Adrenal gland (tissue), 12 donors: Measurements from ENCODE around the gene LEF1. TPM values are rescaled to one million over a fixed set of nuclear protein-coding genes. Genes with fewer than 3 reads are reported as not detected.
"Not testable (repeated sequence)": the region's sequence is repeated elsewhere in the genome, so short reads cannot be mapped to it uniquely, and the experiment has no call there.

Experiments used
- DNase-seq, 7 donors: peaks; one replicate each; pipeline ENCODE4 v3.0.0-alpha.2; 2019 to 2020
- H3K27ac ChIP-seq, 5 donors: fragments of 200-600 bp; sonication (generic) in 4 of 5; 1 replicate in 3 of 5; 2 replicates in 2 of 5; pipeline versions ENCODE4 v1.5.1 to v1.8.0; 2016 to 2020; ENCODE audit warnings: mild to moderate bottlenecking in 1 of 5
- H3K27me3 ChIP-seq: fragments of 200-600 bp; 2 replicates; pipeline ENCODE4 v1.8.0; 2021
- H3K36me3 ChIP-seq, 2 donors: fragments of 200-600 bp; replicated peaks in 1 of 2; 1 replicate in 1 of 2; 2 replicates in 1 of 2; pipeline versions ENCODE4 v1.5.1 to v1.8.0; 2018 to 2022
- H3K4me1 ChIP-seq, 2 donors: fragments of 200-600 bp; replicated peaks in 1 of 2; 1 replicate in 1 of 2; 2 replicates in 1 of 2; pipeline versions ENCODE4 v1.5.1 to v1.8.0; 2018 to 2021
- H3K4me3 ChIP-seq, 4 donors: fragments of 200-600 bp; sonication (generic) in 3 of 4; one replicate each; pipeline ENCODE4 v1.5.1; 2016 to 2018
- H3K9me3 ChIP-seq, 3 donors: fragments of 200-600 bp; sonication (generic) in 1 of 3; replicated peaks in 1 of 3; 1 replicate in 2 of 3; 2 replicates in 1 of 3; pipeline versions ENCODE4 v1.5.1 to v1.8.0; 2016 to 2021
- CTCF ChIP-seq, 6 experiments: fragments of 450-650 bp in 4 of 6; fragments of 200-600 bp in 2 of 6; sonication (generic) in 1 of 6; IDR thresholded peaks; 1 replicate in 5 of 6; 2 replicates in 1 of 6; pipeline versions ENCODE4 v1.5.1 to v1.8.0; 2016 to 2021; ENCODE audit warnings: antibody characterized with exemption in 6 of 6, mild to moderate bottlenecking in 2 of 6, moderate library complexity in 1 of 6
- POLR2A ChIP-seq, 2 donors: fragments of 450-650 bp; IDR thresholded peaks; one replicate each; pipeline ENCODE4 v1.6.1; 2017; ENCODE audit warnings: antibody characterized with exemption in 2 of 2, mild to moderate bottlenecking in 2 of 2, moderate library complexity in 1 of 2
- WGBS, 4 donors: extraction: QIAGEN DNeasy Blood & Tissue Kit in 2 of 4; methylation state at CpG; one replicate each; pipeline versions ENCODE4 v1.1.5 to v1.1.7; 2013 to 2017; 5-methylcytosine and 5-hydroxymethylcytosine counted together
- intact Hi-C, 2 donors: fragments of 100-400 bp; cut with DNase I; formaldehyde crosslinking; loops; one replicate each; pipeline versions ENCODE4 v1.14.1 to v1.15.0; 2022 to 2023
- polyA plus RNA-seq, 3 donors: library from polyadenylated mRNA; stranded (reverse); fragments of 200-250 nt in 2 of 3; fragments of 350-450 nt in 1 of 3; fragmentation: Illumina TruSeq in 1 of 3; extraction: RNeasy Lipid Tissue Mini Kit (QIAGEN cat#74804) in 1 of 3; gene quantifications; one replicate each; pipeline ENCODE4 v1.2.3, GENCODE V29; 2013 to 2014
- total RNA-seq, 9 donors: library from RNA; depleted of rRNA in 4 of 9; stranded (reverse); fragments of >200 nt in 4 of 9; fragments of 120-200 nt in 1 of 9; fragmentation: NEBNext Ultra II Directional in 1 of 9; extraction: Animal tissue kit (Norgen Biotek cat#: 25700) in 1 of 9; gene quantifications; one replicate each; pipeline versions ENCODE4 v1.1.0 to v1.2.4, GENCODE V29; 2013 to 2023
- donor health status: healthy with polysubstance abuse.
- donor health status: Bipolar disorder and iron deficiency.
- donor health status: DM: yes; HTN: yes; CAD: no.
- donor health status: DM: no; HTN: no; CAD: no.
- donor health status: DM: no; HTN: no; CAD: no.
- donor health status: DM: yes; HTN: yes; CAD: no.

Gene LEF1
- total and polyA plus RNA-seq, 12 donors, result 6.1 to 78.2 (median 41.5) TPM

DNA sequence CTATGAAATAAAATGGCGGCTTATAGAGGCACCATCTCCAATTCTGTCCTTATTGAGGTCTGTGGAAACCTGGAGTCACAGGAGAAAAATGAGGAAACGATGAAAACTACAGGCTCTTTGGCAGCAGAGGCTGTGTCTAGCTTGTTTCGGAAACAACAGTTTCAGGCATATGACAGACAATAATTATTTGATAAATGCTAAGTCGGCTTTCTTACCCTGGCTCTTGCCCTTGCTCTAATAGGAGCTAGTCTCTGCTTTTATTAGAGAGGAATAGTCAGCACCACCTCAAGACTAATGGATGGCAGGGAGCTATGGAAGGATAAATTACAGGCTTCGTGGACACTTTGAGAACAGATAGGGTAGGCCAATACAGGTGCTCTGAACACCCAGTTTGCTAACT lies 154.8 kb downstream of the LEF1 start:
- H3K27me3 ChIP-seq, result no peaks in the 10 kb centered on the region
- no peak overlapping the region for H3K4me3 ChIP-seq
- peaks cover 0 to 16% of the 10 kb centered on the region in 2 donors for H3K36me3 ChIP-seq
- intact Hi-C loops, result loop anchor here in 1 of 2 donors (10.0 kb wide), 1 partner anchor 561 kb away; no protein-coding TSS in a partner anchor
- H3K9me3 ChIP-seq, result no peaks in the 10 kb centered on the region
- 92 to 98% (median 98%) methylated on average over 5 of the region's 5 CpGs for WGBS, 4 donors
- no peak for DNase-seq
- no peak overlapping the region for H3K27ac ChIP-seq
- TF ChIP-seq CTCF (IDR thresholded peaks at IDR 0.05), result no peak
- TF ChIP-seq POLR2A (IDR thresholded peaks at IDR 0.05), result no peak
- peaks cover 0 to 2% of the 10 kb centered on the region in 2 donors for H3K4me1 ChIP-seq

DNA sequence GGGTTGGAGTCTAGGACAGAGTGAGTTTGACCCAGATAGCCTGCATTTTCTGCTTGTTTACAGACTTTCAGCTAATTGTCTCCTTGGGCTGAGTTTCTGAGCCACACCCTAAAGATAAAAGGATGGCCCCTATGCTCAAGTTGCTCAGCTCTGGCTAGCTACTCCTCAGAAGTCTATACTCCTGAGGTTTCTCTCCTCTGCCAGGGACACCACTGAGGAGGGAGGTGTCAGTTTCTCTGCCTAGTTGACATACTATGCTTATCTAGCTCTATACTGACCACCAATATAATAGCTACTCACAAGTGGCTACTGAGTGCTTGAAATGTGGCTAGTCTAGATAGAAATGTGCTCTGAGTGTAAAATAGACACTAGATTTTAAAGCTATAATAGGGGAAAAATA lies 155.4 kb downstream of the LEF1 start:
- no peaks in the 10 kb centered on the region for H3K9me3 ChIP-seq
- no peak overlapping the region for H3K4me3 ChIP-seq
- TF ChIP-seq POLR2A (IDR thresholded peaks at IDR 0.05) (no peak), CTCF (IDR thresholded peaks at IDR 0.05) (no peak)
- H3K27ac ChIP-seq, result no peak overlapping the region
- intact Hi-C loops, result loop anchor here in 1 of 2 donors (10.0 kb wide), 1 partner anchor 561 kb away; no protein-coding TSS in a partner anchor
- H3K4me1 ChIP-seq, result peaks cover 0 to 7% of the 10 kb centered on the region in 2 donors
- peaks cover 0 to 16% of the 10 kb centered on the region in 2 donors for H3K36me3 ChIP-seq
- DNase-seq, result no peak
- no peaks in the 10 kb centered on the region for H3K27me3 ChIP-seq

DNA sequence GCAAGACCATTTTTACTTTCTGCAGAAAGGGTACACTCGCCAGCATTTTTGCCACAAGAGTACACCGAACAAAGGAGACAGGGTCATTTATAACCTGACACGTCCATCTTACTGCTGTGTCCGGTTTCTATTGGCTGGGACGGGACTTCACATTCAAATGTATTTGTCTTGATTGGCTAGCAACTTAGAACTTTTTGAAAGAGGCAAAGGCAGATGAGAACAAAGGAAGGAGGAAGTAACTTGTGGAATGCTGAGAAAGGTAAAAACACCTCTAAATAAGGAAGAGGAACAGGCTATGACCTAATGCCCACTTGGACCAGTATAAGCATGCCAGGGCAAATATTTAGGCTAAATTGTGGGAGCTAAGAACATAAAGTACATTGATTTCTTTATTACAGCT lies 156.3 kb downstream of the LEF1 start:
- Histone ChIP-seq H3K4me1 (peaks cover 0 to 12% of the 10 kb centered on the region in 2 donors), H3K36me3 (peaks cover 0 to 16% of the 10 kb centered on the region in 2 donors)
- WGBS, 4 donors, result 94 to 99% (median 96%) methylated on average over 5 of the region's 5 CpGs
- H3K27ac ChIP-seq, H3K27me3 ChIP-seq, DNase-seq, H3K4me3 ChIP-seq, H3K9me3 ChIP-seq: not testable (repeated sequence)
- intact Hi-C loops, result loop anchor here in 1 of 2 donors (10.0 kb wide), 1 partner anchor 562 kb away; no protein-coding TSS in a partner anchor

GRCh38 chr4:108010167-108010566 lies 158.6 kb downstream of the LEF1 start:
- H3K27me3 ChIP-seq, result no peaks in the 10 kb centered on the region
- intact Hi-C loops, result loop anchor here in 1 of 2 donors (10.0 kb wide), 1 partner anchor 565 kb away; no protein-coding TSS in a partner anchor
- peaks cover 0 to 16% of the 10 kb centered on the region in 2 donors for H3K4me1 ChIP-seq
- TF ChIP-seq CTCF (IDR thresholded peaks at IDR 0.05) (no peak), POLR2A (IDR thresholded peaks at IDR 0.05) (no peak)
- DNase-seq, result no peak
- H3K4me3 ChIP-seq, result no peak overlapping the region
- peaks cover 0 to 8% of the 10 kb centered on the region in 2 donors for H3K36me3 ChIP-seq
- no peaks in the 10 kb centered on the region for H3K9me3 ChIP-seq
- no peak overlapping the region for H3K27ac ChIP-seq
- 88 to 98% (median 94%) methylated on average over 2 of the region's 2 CpGs for WGBS, 4 donors

GRCh38 chr4:108008721-108009120 lies 160.0 kb downstream of the LEF1 start:
- no peak overlapping the region for H3K27ac ChIP-seq
- intact Hi-C loops, result no loop called here

More at GRCh38 chr4:108008721-108009120, 160.0 kb downstream of the LEF1 start:
- H3K9me3 ChIP-seq, result no peaks in the 10 kb centered on the region
- peak in 4 of 7 donors; percentile 5 to 31 (median 30) for DNase-seq
- no peak overlapping the region for H3K4me3 ChIP-seq
- TF ChIP-seq CTCF (IDR thresholded peaks at IDR 0.05), result no peak
- TF ChIP-seq POLR2A (IDR thresholded peaks at IDR 0.05), result no peak
- peaks cover 0 to 18% of the 10 kb centered on the region in 2 donors for H3K4me1 ChIP-seq
- H3K27me3 ChIP-seq, result no peaks in the 10 kb centered on the region
- H3K36me3 ChIP-seq, result no peaks in the 10 kb centered on the region
- 63 to 76% (median 66%) methylated on average over 2 of the region's 2 CpGs for WGBS, 4 donors
